Measurements from ENCODE around the gene EHF.

The EHF gene

DNA sequence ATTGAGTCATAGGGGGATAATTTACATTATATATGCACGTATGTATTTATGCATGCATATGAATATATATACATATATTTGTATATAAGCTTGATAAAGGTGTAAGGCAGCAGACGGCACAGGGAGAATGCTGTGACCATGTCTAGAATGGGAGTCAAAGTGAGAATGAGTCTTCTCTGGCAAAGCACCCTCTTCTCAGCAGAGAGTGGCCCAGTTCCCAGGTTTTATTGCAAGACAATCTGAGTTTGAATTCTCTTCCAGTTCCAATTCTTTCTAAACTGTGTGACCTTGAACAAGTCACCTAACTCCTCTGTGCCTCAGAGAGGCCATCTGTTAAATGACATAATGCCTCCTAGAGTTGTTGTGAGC lies 13.8 kb downstream of the EHF start:
- H2AFZ ChIP-seq (ENCODE audit: low read depth, low read length): no peak overlapping the region
- H3K27me3 ChIP-seq (ENCODE audit: insufficient read depth, low read length): no peaks in the 10 kb centered on the region
- no peak overlapping the region for H3K4me3 ChIP-seq (ENCODE audit: low read length)
- peaks cover 13% of the 10 kb centered on the region for H3K4me1 ChIP-seq (ENCODE audit: insufficient read depth, low read length)
- no peaks in the 10 kb centered on the region for H3K9me3 ChIP-seq (ENCODE audit: low read length)
- no peaks in the 10 kb centered on the region for H3K36me3 ChIP-seq (ENCODE audit: insufficient read depth, low read length)

DNA sequence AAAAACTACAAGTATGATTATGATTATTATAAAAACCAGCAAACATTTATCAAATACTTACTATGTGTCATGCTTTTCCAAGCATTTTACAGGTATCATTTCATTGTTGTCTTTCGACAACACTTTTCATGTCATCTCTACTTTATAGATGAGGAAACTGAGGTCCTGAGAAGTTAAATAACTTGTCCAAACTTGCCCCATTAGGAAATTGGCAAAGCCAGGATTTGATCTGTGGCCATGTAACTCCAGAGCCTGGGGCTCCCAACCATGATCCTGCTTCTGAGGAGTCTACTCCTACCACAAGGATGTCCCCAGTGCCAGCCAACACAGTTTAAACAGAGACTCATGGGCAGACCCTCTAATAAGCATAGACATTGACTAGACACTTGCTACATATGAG lies 15.2 kb downstream of the EHF start:
- Histone ChIP-seq H3K27me3 (ENCODE audit: insufficient read depth, low read length) (no peaks in the 10 kb centered on the region), H3K9me3 (ENCODE audit: low read length) (no peaks in the 10 kb centered on the region), H3K4me1 (ENCODE audit: insufficient read depth, low read length) (peaks cover 13% of the 10 kb centered on the region), H2AFZ (ENCODE audit: low read depth, low read length) (no peak overlapping the region), H3K36me3 (ENCODE audit: insufficient read depth, low read length) (no peaks in the 10 kb centered on the region), H3K4me3 (ENCODE audit: low read length) (no peak overlapping the region)

DNA sequence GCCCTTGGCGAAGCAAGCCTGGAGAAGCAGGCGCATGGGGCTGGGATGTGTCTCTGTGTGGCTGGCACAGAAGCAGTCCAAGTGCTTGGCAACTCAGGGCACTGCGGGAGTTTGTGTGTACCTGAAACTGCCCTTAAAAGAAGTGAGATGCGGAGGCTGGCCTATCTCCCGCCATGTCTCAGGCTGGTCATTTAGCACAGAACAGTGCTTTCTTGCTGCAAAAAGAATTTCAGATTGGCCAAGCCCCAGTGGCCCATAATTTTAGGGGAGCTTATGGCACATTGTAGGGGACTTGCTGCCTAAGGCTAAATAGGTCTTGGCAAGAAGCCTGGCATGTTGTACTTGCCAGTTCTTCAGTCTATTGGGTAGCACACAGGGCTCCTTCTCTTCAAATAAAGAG lies 16.4 kb downstream of the EHF start:
- Histone ChIP-seq H2AFZ (ENCODE audit: low read depth, low read length) (no peak overlapping the region), H3K36me3 (ENCODE audit: insufficient read depth, low read length) (no peaks in the 10 kb centered on the region)

DNA sequence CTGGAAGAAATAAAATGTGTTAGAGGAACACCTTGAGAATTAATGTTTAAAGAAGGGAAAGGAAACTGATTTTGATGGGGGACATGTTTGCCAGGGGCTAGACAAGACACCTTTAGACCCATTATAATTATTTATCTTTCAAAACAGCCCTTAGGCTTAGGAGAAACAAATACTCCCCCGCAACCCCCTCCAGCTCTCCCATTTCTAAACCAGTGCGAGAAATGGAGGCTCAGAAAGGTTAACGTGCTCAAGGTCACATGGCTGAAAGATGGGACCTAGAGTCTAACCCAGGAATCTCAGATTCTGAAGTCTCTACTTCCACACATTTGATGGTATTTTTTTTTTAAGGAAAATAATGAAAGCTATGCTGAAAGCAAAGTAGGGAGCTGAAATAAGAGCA lies 18.0 kb downstream of the EHF start:
- Histone ChIP-seq H3K4me1 (ENCODE audit: insufficient read depth, low read length) (peaks cover 2% of the 10 kb centered on the region), H3K36me3 (ENCODE audit: insufficient read depth, low read length) (no peaks in the 10 kb centered on the region), H2AFZ (ENCODE audit: low read depth, low read length) (no peak overlapping the region), H3K9me3 (ENCODE audit: low read length) (no peaks in the 10 kb centered on the region), H3K27me3 (ENCODE audit: insufficient read depth, low read length) (no peaks in the 10 kb centered on the region), H3K4me3 (ENCODE audit: low read length) (no peak overlapping the region)

More for the DNA sequence above, 16.4 kb downstream of the EHF start:
- Histone ChIP-seq H3K9me3 (ENCODE audit: low read length) (no peaks in the 10 kb centered on the region), H3K27me3 (ENCODE audit: insufficient read depth, low read length) (no peaks in the 10 kb centered on the region), H3K4me3 (ENCODE audit: low read length) (no peak overlapping the region), H3K4me1 (ENCODE audit: insufficient read depth, low read length) (peaks cover 8% of the 10 kb centered on the region)

DNA sequence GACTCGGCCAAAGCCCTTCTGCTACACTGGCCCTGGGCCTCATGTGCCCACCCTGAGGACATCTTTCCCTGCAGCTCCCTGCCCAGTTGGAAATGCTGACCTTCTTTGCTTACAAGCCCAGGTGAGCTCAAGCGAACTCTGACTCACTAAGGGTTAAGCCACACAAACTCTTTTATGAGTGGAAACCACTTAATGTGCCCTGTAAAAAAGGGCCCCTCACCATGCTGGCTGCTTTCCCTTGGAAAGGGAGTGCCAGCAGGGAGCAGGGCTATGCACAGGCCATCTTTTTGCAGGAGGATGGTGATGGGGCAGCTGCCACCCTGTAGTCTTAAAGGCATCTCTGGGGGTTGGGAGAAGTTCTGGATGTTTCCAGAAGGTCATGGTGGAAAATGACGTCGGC lies 18.7 kb downstream of the EHF start:
- Histone ChIP-seq H3K27me3 (ENCODE audit: insufficient read depth, low read length) (no peaks in the 10 kb centered on the region), H3K9me3 (ENCODE audit: low read length) (no peaks in the 10 kb centered on the region), H3K4me1 (ENCODE audit: insufficient read depth, low read length) (peaks cover 2% of the 10 kb centered on the region), H3K4me3 (ENCODE audit: low read length) (no peak overlapping the region), H2AFZ (ENCODE audit: low read depth, low read length) (no peak overlapping the region), H3K36me3 (ENCODE audit: insufficient read depth, low read length) (no peaks in the 10 kb centered on the region)

DNA sequence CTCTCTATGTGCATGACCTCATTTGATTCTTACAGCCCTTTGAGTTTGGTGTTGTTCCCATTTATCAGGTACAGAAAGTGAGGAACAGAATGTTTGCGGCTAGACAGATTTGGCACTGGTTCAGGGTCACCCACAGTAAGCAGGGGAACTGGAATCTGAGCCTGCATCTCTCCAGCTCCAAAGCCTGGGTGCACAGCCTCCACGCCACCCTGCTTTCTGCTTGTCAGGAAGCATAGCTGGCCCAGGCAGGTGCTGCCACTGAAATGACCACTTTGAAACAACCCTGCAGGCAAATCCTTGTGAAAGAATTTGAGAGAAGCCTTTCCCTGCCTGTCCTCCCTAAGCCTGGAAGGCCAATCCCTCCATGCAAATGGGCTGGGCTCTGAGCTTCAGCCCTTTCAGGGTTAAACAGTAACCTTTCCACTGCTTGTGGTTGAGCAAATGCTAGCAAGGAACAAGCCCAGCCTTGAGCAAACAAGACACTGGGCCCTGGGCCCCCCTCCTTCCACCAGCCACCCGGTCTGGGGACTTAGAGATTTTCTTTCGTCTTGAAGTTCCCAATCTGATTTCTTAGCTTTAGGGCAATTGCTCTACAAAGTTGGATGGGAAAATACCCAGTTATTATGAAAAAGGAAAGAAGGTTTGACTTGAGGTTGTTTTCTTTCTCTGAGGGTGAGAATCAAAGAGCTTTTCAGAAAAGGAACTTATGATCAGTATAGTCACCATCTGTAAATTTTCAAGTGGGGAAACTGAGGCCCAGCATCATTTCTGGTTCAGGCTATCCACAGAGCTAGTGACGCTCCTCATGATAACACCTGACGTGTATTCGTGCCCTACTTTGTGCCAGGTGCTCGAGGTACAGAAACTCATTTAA lies 19.4 kb downstream of the EHF start:
- peaks cover 2% of the 10 kb centered on the region for H3K4me1 ChIP-seq (ENCODE audit: insufficient read depth, low read length)
- H3K4me3 ChIP-seq (ENCODE audit: low read length): no peak overlapping the region
- H2AFZ ChIP-seq (ENCODE audit: low read depth, low read length): no peak overlapping the region
- H3K27me3 ChIP-seq (ENCODE audit: insufficient read depth, low read length): no peaks in the 10 kb centered on the region
- H3K36me3 ChIP-seq (ENCODE audit: insufficient read depth, low read length): no peaks in the 10 kb centered on the region
- no peaks in the 10 kb centered on the region for H3K9me3 ChIP-seq (ENCODE audit: low read length)

DNA sequence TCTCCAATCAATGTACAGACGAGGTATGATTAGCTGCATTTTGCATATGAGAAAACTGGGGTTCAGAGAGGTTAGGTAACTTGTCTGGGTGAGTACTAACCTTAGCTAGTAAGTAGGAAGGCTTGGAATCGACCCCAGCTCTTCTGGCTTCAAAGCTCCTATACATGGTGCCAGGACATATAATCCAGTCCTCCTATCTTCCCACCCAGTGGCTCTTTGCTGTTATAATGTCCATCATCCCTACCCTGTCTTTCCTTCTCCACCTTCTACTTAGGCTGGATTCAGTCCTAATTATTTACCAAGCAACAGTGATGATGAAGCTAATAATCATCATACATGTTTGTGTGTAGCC lies 20.0 kb downstream of the EHF start:
- no peaks in the 10 kb centered on the region for H3K27me3 ChIP-seq (ENCODE audit: insufficient read depth, low read length)
- no peaks in the 10 kb centered on the region for H3K36me3 ChIP-seq (ENCODE audit: insufficient read depth, low read length)
- no peak overlapping the region for H3K4me3 ChIP-seq (ENCODE audit: low read length)
- peaks cover 2% of the 10 kb centered on the region for H3K4me1 ChIP-seq (ENCODE audit: insufficient read depth, low read length)
- H3K9me3 ChIP-seq (ENCODE audit: low read length): no peaks in the 10 kb centered on the region
- H2AFZ ChIP-seq (ENCODE audit: low read depth, low read length): no peak overlapping the region

DNA sequence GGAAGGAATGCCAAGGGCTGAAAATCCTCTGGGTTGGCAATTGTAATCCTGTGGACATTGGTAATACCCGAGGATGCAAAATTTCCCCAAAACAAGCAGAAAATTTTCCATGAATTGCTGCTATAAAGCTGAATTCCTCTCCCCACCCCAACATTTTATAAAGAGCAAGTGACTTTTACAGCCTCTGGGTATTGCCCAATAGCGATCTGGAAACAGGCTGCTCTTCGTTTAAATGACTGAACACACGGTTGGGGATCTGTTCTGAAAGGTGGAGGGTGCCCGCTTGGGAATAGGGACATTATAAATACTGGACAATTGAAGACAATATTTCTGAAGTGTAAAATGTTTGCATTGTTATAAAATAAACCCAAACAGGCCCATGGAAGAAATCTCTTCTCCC lies 20.6 kb downstream of the EHF start:
- no peaks in the 10 kb centered on the region for H3K9me3 ChIP-seq (ENCODE audit: low read length)
- H3K4me3 ChIP-seq (ENCODE audit: low read length): no peak overlapping the region
- no peaks in the 10 kb centered on the region for H3K27me3 ChIP-seq (ENCODE audit: insufficient read depth, low read length)
- H3K36me3 ChIP-seq (ENCODE audit: insufficient read depth, low read length): no peaks in the 10 kb centered on the region
- H2AFZ ChIP-seq (ENCODE audit: low read depth, low read length): no peak overlapping the region
- H3K4me1 ChIP-seq (ENCODE audit: insufficient read depth, low read length): peaks cover 2% of the 10 kb centered on the region

DNA sequence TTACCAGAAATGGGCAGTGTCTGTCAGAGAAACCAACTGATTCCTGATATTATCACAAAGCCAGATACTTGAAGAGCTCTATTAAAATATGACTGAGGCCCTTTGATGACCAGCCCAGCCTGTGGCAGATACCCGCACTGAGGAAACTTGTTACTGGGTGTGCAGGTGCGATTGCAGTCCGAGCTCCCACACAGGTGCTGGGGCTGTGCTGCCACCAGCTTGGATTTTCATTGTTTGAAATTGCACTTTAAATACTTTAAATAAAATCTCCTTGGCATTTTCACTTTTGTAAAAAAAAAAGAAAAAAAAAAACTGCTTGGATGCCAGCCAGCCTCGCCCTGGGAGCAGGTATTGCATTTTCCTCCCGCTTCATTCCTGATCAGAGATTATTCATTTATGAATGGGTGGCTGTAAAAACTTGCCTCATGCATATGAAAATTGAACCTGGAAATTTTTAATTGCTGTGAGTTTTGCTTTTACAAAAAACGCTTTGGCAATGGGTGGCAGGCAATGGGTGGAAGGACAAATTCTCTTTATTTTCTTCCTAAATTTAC lies 21.2 kb downstream of the EHF start:
- H3K4me3 ChIP-seq (ENCODE audit: low read length): no peak overlapping the region
- H3K27me3 ChIP-seq (ENCODE audit: insufficient read depth, low read length): no peaks in the 10 kb centered on the region
- H2AFZ ChIP-seq (ENCODE audit: low read depth, low read length): no peak overlapping the region
- H3K4me1 ChIP-seq (ENCODE audit: insufficient read depth, low read length): peaks cover 2% of the 10 kb centered on the region
- H3K9me3 ChIP-seq (ENCODE audit: low read length): no peaks in the 10 kb centered on the region
- H3K36me3 ChIP-seq (ENCODE audit: insufficient read depth, low read length): no peaks in the 10 kb centered on the region

DNA sequence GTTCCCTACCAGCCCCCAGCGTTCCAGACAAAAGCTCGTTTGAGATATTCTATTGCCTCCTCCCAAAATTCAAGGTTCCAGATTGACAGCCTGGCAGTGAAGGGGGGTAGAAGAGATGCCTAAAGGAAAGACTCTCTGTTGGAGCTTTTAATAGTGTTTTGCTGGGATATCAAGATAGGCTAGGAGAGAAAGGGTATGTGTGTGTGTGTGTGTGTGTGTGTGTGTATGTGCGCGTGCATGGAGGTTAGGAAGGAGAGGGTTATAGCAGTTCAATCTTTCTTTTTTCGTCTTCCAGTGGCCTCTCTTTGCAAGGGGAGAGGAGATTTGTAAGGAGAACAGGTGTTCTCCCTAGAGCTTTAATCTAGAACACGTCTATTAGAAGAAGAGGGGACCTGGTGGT lies 22.0 kb downstream of the EHF start:
- Histone ChIP-seq H3K9me3 (ENCODE audit: low read length) (no peaks in the 10 kb centered on the region), H3K4me1 (ENCODE audit: insufficient read depth, low read length) (peaks cover 2% of the 10 kb centered on the region), H2AFZ (ENCODE audit: low read depth, low read length) (no peak overlapping the region), H3K4me3 (ENCODE audit: low read length) (no peak overlapping the region), H3K27me3 (ENCODE audit: insufficient read depth, low read length) (no peaks in the 10 kb centered on the region), H3K36me3 (ENCODE audit: insufficient read depth, low read length) (no peaks in the 10 kb centered on the region)

DNA sequence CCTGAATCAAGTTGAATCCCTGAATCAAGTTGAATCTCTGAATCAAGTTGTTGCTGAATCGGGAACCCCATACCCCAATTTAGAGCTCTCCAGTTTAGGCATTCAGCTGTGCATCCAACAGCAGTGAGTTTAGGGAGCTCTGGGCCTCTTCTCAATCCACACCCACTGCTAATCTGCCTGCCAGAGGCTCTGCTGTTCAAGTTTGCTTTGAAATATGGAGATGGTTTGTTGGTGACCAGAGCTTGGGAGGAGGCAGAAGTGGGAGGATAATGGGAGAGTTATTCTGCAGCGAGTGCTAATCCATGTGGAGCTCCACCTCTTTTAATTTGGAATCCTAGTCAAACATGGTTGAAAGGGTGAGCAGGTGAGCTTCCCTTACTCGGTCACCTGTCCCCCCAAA lies 22.4 kb downstream of the EHF start:
- Histone ChIP-seq H3K36me3 (ENCODE audit: insufficient read depth, low read length) (no peaks in the 10 kb centered on the region), H3K4me3 (ENCODE audit: low read length) (no peak overlapping the region), H3K27me3 (ENCODE audit: insufficient read depth, low read length) (no peaks in the 10 kb centered on the region), H3K4me1 (ENCODE audit: insufficient read depth, low read length) (peaks cover 2% of the 10 kb centered on the region), H3K9me3 (ENCODE audit: low read length) (no peaks in the 10 kb centered on the region), H2AFZ (ENCODE audit: low read depth, low read length) (no peak overlapping the region)

DNA sequence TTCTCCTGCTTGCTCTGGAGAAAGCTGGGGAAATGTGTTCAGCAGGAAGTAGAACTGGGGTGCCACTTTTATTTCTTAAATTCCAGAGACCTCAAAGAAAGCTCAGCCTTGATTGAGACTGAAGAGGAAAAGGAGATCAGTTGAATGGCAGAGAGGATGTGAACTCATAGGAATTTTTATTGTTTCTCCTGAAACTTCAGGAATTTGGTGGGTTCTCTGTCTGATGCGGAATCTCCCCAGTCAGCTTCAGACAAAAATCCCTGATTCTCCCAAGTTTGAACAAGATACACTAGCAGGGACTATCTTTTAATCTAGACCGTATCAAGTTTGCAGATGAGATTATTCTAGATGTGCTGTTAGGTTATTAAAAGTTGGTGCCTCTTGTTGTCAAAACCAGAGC lies 23.0 kb downstream of the EHF start:
- Histone ChIP-seq H3K27me3 (ENCODE audit: insufficient read depth, low read length) (no peaks in the 10 kb centered on the region), H3K36me3 (ENCODE audit: insufficient read depth, low read length) (no peaks in the 10 kb centered on the region), H2AFZ (ENCODE audit: low read depth, low read length) (no peak overlapping the region), H3K4me3 (ENCODE audit: low read length) (no peak overlapping the region), H3K4me1 (ENCODE audit: insufficient read depth, low read length) (peaks cover 2% of the 10 kb centered on the region), H3K9me3 (ENCODE audit: low read length) (no peaks in the 10 kb centered on the region)

DNA sequence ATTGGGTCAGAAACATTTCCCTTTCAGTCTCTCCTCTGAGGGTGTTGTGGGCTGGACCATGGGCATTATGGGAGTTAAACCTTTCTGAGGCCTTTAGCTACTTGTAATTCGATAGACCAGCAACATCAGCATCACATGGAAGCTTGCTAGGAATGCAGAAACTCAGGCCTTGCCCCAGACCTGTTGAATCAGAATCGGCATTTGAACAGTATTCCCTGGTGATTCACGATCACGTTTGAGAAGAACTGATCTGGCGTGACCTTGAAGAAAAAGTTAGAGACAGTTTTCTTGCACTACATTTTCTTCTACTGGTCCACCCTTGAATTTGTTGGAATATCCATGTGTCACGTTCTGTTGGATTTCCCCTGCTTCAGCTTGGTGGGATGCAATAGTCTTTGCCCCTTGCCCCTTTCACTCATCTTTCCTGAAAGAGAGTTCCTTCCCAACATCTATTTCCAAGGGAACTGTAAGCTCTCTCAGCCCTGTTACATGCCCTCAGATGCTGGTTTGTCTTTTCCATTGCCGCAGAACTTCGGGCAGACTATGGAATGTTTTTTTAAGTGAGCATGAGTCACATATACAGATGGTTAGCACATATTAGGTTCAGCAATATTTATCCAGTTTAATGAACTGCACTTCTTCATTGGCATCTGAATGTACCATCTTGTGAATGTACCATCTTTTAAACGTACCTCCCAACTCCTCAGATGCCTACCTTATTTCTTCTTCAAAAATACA lies 23.9 kb downstream of the EHF start:
- Histone ChIP-seq H3K4me1 (ENCODE audit: insufficient read depth, low read length) (peaks cover 5% of the 10 kb centered on the region), H3K4me3 (ENCODE audit: low read length) (no peak overlapping the region), H2AFZ (ENCODE audit: low read depth, low read length) (no peak overlapping the region), H3K36me3 (ENCODE audit: insufficient read depth, low read length) (no peaks in the 10 kb centered on the region), H3K9me3 (ENCODE audit: low read length) (no peaks in the 10 kb centered on the region), H3K27me3 (ENCODE audit: insufficient read depth, low read length) (no peaks in the 10 kb centered on the region)
